A673 (cell line): ENCODE data around the gene SLC35C1. TPM values are rescaled to one million over a fixed set of nuclear protein-coding genes. Genes with fewer than 3 reads are reported as not detected.
"Not testable (repeated sequence)": the region's sequence is repeated elsewhere in the genome, so short reads cannot be mapped to it uniquely, and the experiment has no call there.

ENCODE experiments used
- BruUV-seq: library from RNA; stranded (reverse); fragments of 400-500 nt; replicated peaks from 2 replicates; lab custom pipeline; 2021; lab: Mats Ljungman, UMichigan
- CTCF ChIA-PET: fragments of 300-600 bp; sonication (Branson Sonifier 250); formaldehyde crosslinking; loops from one replicate; lab custom pipeline; 2022; ENCODE audit warnings: antibody characterized with exemption; lab: Charles Lee
- POLR2A ChIA-PET: fragments of 300-600 bp; sonication (Branson Sonifier 250); formaldehyde crosslinking; loops from one replicate; lab custom pipeline; 2022; ENCODE audit warnings: antibody characterized with exemption; ENCODE audit not compliant: low non-redundant PET; lab: Charles Lee
- DNase-seq: peaks from one replicate; pipeline ENCODE4 v3.0.0-alpha.2; 2015; ENCODE audit warnings: low spot score
- H3K27ac ChIP-seq: fragments of 200-600 bp; sonication (generic); 2 replicates; pipeline ENCODE4 v1.5.1; 2016; ENCODE audit warnings: mixed run types, low read depth, mild to moderate bottlenecking, mixed read lengths, antibody characterized with exemption, low read length; ENCODE audit not compliant: poor library complexity, severe bottlenecking
- H3K27me3 ChIP-seq: fragments of 200-600 bp; sonication (generic); replicated peaks from 2 replicates; pipeline ENCODE4 v1.6.1; 2017; ENCODE audit warnings: mixed run types, low read depth, mild to moderate bottlenecking, mixed read lengths, antibody characterized with exemption, low read length; ENCODE audit not compliant: insufficient read depth, poor library complexity
- H3K36me3 ChIP-seq: fragments of 200-600 bp; sonication (generic); 2 replicates; pipeline ENCODE4 v1.6.1; 2016; ENCODE audit warnings: mixed run types, mild to moderate bottlenecking, mixed read lengths, antibody characterized with exemption, low read length; ENCODE audit not compliant: insufficient read depth, poor library complexity, severe bottlenecking
- H3K4me1 ChIP-seq: fragments of 200-600 bp; sonication (generic); 2 replicates; pipeline ENCODE4 v1.6.1; 2017; ENCODE audit warnings: mixed run types, mild to moderate bottlenecking, mixed read lengths, antibody characterized with exemption, low read length; ENCODE audit not compliant: insufficient read depth, poor library complexity, severe bottlenecking
- H3K4me3 ChIP-seq: fragments of 200-600 bp; sonication (generic); 2 replicates; pipeline ENCODE4 v1.5.1; 2016; ENCODE audit warnings: low read depth, mixed run types, mild to moderate bottlenecking, mixed read lengths, low read length; ENCODE audit not compliant: poor library complexity, severe bottlenecking
- H3K9me3 ChIP-seq: fragments of 200-600 bp; sonication (generic); 2 replicates; pipeline ENCODE4 v1.6.1; 2016; ENCODE audit warnings: mixed run types, low read depth, mild to moderate bottlenecking, mixed read lengths, antibody characterized with exemption, low read length; ENCODE audit not compliant: poor library complexity, severe bottlenecking
- CTCF ChIP-seq: fragments of 300-800, 200-600 bp; sonication (generic); conservative IDR thresholded peaks from 2 replicates; pipeline ENCODE4 v1.5.1; 2017; ENCODE audit warnings: low read depth, mild to moderate bottlenecking, antibody characterized with exemption, low read length, moderate library complexity, mixed read lengths
- EZH2 ChIP-seq: fragments of 200-600 bp; sonication (generic); IDR thresholded peaks from 2 replicates; pipeline ENCODE4 v1.6.1; 2017; ENCODE audit warnings: borderline replicate concordance, low read depth, mild to moderate bottlenecking, mixed read lengths, antibody characterized with exemption, low read length; ENCODE audit not compliant: poor library complexity, severe bottlenecking
- intact Hi-C: fragments of 100-400 bp; cut with micrococcal nuclease; formaldehyde crosslinking; loops from one replicate; pipeline ENCODE4 v1.10.0; 2022; ENCODE audit not compliant: unreplicated experiment
- total RNA-seq: library from RNA; stranded (reverse); gene quantifications from 2 replicates; pipeline ENCODE4 v1.2.3, GENCODE V29; 2021

SLC35C1 gene
- total RNA-seq, 1 experiment from 2014 or later, result 32.5 TPM

GRCh38 chr11:45806937-45807791 lies 2.2 kb downstream of the SLC35C1 start:
- Histone ChIP-seq H3K27me3 (no peaks in the 10 kb centered on the region), H3K4me1 (peaks cover 36% of the 10 kb centered on the region), H3K4me3 (peak overlapping the region; percentile 78), H3K9me3 (no peaks in the 10 kb centered on the region), H3K27ac (no peak overlapping the region), H3K36me3 (peaks cover 16% of the 10 kb centered on the region)
- CTCF ChIA-PET, result interaction anchor here (0.5 kb wide), 1 partner anchor 160 kb away, joined by 8 read pairs; no protein-coding TSS in a partner anchor
- POLR2A ChIA-PET, result no interaction called here
- BruUV-seq, result no TSS peak
- intact Hi-C loops, result no loop called here
- TF ChIP-seq CTCF (no peak), EZH2 (no peak)
- no peak for DNase-seq

- BruUV-seq, result no TSS peak
- Histone ChIP-seq H3K27ac (no peak overlapping the region), H3K36me3 (peaks cover 17% of the 10 kb centered on the region), H3K4me1 (peaks cover 36% of the 10 kb centered on the region), H3K4me3 (peak overlapping the region; percentile 78), H3K27me3 (no peaks in the 10 kb centered on the region), H3K9me3 (no peaks in the 10 kb centered on the region)
- CTCF ChIA-PET, result interaction anchor here (0.6 kb wide), 1 partner anchor 28 kb away, joined by 3 read pairs; no protein-coding TSS in a partner anchor
- intact Hi-C loops, result no loop called here
- POLR2A ChIA-PET, result no interaction called here
- DNase-seq, result no peak
- TF ChIP-seq CTCF (no peak), EZH2 (no peak)
These were observed 2.9 kb downstream of the SLC35C1 start for GRCh38 chr11:45807792-45808238.

GRCh38 chr11:45808427-45808826 lies 3.5 kb downstream of the SLC35C1 start:
- H3K4me3 ChIP-seq, H3K27ac ChIP-seq, DNase-seq, BruUV-seq, intact Hi-C loops, POLR2A ChIA-PET, H3K9me3 ChIP-seq, H3K27me3 ChIP-seq: not testable (repeated sequence)
- peaks cover 36% of the 10 kb centered on the region for H3K4me1 ChIP-seq
- peaks cover 17% of the 10 kb centered on the region for H3K36me3 ChIP-seq
- CTCF ChIA-PET, result interaction anchor here (0.6 kb wide), 1 partner anchor 27 kb away, joined by 3 read pairs; no protein-coding TSS in a partner anchor
